OCI-LY7 (cell line): Measurements from ENCODE around the gene PRDM7. TPM values are rescaled to one million over a fixed set of nuclear protein-coding genes. Genes with fewer than 3 reads are reported as not detected.

Experiments used
- BruUV-seq: library from RNA; stranded (reverse); fragments of 400-500 nt; replicated peaks from 2 replicates; lab custom pipeline; 2021; lab: Mats Ljungman, UMichigan
- CTCF ChIA-PET: fragments of 300-600 bp; sonication (Branson Sonifier 250); formaldehyde crosslinking; loops from one replicate; lab custom pipeline; 2022; ENCODE audit warnings: antibody characterized with exemption; ENCODE audit not compliant: unreplicated experiment; lab: Charles Lee
- POLR2A ChIA-PET: fragments of 300-600 bp; sonication (Branson Sonifier 250); formaldehyde crosslinking; loops from one replicate; lab custom pipeline; 2022; ENCODE audit warnings: antibody characterized with exemption; lab: Charles Lee
- DNase-seq: peaks from one replicate; pipeline ENCODE4 v3.0.0-alpha.2; 2015; ENCODE audit warnings: low spot score
- H2AFZ ChIP-seq: fragments of 200-600 bp; sonication (generic), shearing (Covaris generic); 2 replicates; pipeline ENCODE4 v1.6.1; 2014; ENCODE audit warnings: mild to moderate bottlenecking, antibody characterized with exemption, low read length, moderate library complexity
- H3K27ac ChIP-seq: fragments of 200-600 bp; sonication (generic); 2 replicates; pipeline ENCODE4 v1.5.1; 2014; ENCODE audit warnings: mixed run types, low read depth, mild to moderate bottlenecking, moderate library complexity, low read length, inconsistent platforms; ENCODE audit not compliant: poor library complexity, severe bottlenecking
- H3K36me3 ChIP-seq: fragments of 200-600 bp; sonication (generic); 2 replicates; pipeline ENCODE4 v1.6.1; 2014; ENCODE audit warnings: mild to moderate bottlenecking, antibody characterized with exemption, low read length, moderate library complexity, mixed read lengths; ENCODE audit not compliant: insufficient read depth
- H3K4me1 ChIP-seq: fragments of 200-600 bp; sonication (generic); 2 replicates; pipeline ENCODE4 v1.5.1; 2014; ENCODE audit warnings: mild to moderate bottlenecking, low read length; ENCODE audit not compliant: insufficient read depth, poor library complexity, severe bottlenecking
- H3K4me2 ChIP-seq: fragments of 200-600 bp; sonication (generic); 2 replicates; pipeline ENCODE4 v1.6.1; 2014; ENCODE audit warnings: mild to moderate bottlenecking, low read length
- H3K4me3 ChIP-seq: fragments of 200-600 bp; sonication (generic); 2 replicates; pipeline ENCODE4 v1.5.1; 2014; ENCODE audit warnings: mild to moderate bottlenecking, low read depth, low read length; ENCODE audit not compliant: poor library complexity, severe bottlenecking
- H3K79me2 ChIP-seq: fragments of 200-600 bp; sonication (generic); 2 replicates; pipeline ENCODE4 v1.6.1; 2016; ENCODE audit warnings: low read depth, mild to moderate bottlenecking, low read length, moderate library complexity, mixed read lengths; ENCODE audit not compliant: insufficient read depth
- H3K9me2 ChIP-seq: fragments of 200-600 bp; sonication (generic); 2 replicates; pipeline ENCODE4 v1.6.1; 2016; ENCODE audit warnings: mild to moderate bottlenecking, low read length, mixed read lengths; ENCODE audit not compliant: insufficient read depth
- H3K9me3 ChIP-seq: fragments of 200-600 bp; sonication (generic); 2 replicates; pipeline ENCODE4 v1.6.1; 2014; ENCODE audit warnings: mild to moderate bottlenecking, mixed run types, low read length, mixed read lengths
- H4K20me1 ChIP-seq: fragments of 200-600 bp; sonication (generic); 2 replicates; pipeline ENCODE4 v1.6.1; 2014; ENCODE audit warnings: mild to moderate bottlenecking, antibody characterized with exemption, low read length, moderate library complexity, mixed read lengths; ENCODE audit not compliant: insufficient read depth
- CTCF ChIP-seq: fragments of 200-600 bp; sonication (generic); conservative IDR thresholded peaks from 2 replicates; pipeline ENCODE4 v1.5.1; 2014; ENCODE audit warnings: mild to moderate bottlenecking, antibody characterized with exemption, low read length, moderate library complexity, mixed read lengths
- EZH2phosphoT487 ChIP-seq: fragments of 200-600 bp; sonication (generic); IDR thresholded peaks from 2 replicates; pipeline ENCODE4 v1.6.1; 2018; ENCODE audit warnings: low read depth, borderline replicate concordance, mild to moderate bottlenecking, mixed run types, antibody characterized with exemption, low read length, moderate library complexity, mixed read lengths
- intact Hi-C: fragments of 100-400 bp; cut with micrococcal nuclease; formaldehyde crosslinking; loops from one replicate; pipeline ENCODE4 v1.10.0; 2022; ENCODE audit not compliant: unreplicated experiment
- total RNA-seq, 2 experiments: library from RNA; depleted of rRNA in 1 of 2; stranded (reverse); fragments of >200 nt in 1 of 2; shearing (Covaris generic) in 1 of 2; gene quantifications; 2 replicates each; pipeline ENCODE4 v1.2.3, GENCODE V29; 2014 to 2022

PRDM7 gene
- total RNA-seq, 2 experiments from 2014 or later, result not detected

DNA sequence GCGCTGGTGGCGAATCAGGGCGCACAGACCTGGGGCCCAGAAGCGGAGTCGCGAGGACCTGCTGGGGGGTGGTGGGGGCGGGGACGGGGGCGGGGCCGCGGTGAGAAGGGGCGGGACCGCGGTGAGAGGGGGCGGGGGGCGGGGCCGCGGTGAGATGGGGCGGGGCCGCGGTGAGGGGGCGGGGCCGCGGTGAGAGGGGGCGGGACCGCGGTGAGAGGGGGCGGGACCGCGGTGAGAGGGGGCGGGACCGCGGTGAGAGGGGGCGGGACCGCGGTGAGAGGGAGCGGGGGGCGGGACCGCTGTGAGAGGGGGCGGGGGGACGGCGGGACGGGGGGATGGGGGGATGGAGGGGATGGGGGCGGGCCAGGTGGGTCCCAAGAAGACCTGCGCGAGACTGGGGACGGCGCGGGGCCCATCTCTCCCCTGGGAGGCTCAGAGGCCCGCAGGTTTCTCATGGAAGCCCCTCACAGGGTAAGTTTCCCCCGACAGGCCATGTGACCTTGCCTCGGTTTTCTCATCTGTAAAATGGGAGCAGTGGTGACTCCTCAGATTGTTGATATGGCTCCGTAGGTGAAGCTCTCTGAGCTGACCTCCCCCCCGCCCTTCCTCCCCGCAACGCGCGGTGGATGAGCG is 29.3 kb downstream of the PRDM7 start:
- ChIA-PET CTCF (no interaction called here), POLR2A (no interaction called here)
- Histone ChIP-seq H3K79me2 (no peaks in the 10 kb centered on the region), H3K9me3 (0 out of 2 replicates have a peak, but pooled peaks cover 4% of the 10 kb centered on the region), H3K27ac (no peak overlapping the region), H3K4me2 (no peak overlapping the region), H3K4me3 (no peak overlapping the region), H3K9me2 (no peaks in the 10 kb centered on the region), H4K20me1 (no peaks in the 10 kb centered on the region), H2AFZ (no peak overlapping the region), H3K36me3 (no peaks in the 10 kb centered on the region), H3K4me1 (no peaks in the 10 kb centered on the region)
- DNase-seq, result no peak
- BruUV-seq, result no TSS peak
- intact Hi-C loops, result no loop called here
- TF ChIP-seq CTCF, result no peak
- no peak for TF ChIP-seq EZH2phosphoT487

DNA sequence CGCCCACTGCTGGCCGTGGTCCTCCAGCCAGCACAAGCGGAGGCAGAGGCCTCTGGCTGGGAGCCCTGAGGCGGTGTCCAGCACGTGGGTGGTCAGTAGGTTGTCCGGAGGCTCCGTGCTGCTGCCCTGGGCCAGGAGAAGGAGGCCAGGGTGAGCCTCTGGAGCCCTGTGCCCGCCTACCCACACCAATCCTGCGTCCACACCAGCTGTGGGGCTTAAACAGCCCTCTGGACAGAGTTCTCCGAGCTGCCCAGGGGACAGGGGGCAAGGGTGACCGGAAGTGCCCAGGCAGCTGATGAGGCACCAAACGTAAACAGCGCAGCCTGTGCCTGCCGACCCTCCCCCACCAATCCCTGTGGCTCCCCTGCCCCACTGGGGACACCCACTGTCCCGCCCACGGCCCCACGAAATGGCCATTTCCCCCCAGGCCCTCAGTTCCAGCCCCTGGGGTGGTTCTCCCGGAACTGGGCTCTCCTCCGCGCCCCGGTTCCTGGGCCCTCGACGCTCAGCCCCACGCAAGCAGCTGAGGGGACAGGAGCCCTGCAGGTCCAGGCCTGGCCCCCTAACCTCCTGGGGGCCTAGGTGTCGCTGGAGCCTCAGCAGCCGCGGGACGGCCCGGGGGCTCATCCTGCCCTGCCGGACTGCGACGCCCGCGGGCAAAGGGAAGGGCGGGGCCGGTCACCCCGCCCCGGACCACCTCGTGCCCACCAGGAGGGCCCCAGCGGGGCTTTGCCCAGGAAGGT is 30.0 kb downstream of the PRDM7 start:
- no peak for DNase-seq
- Histone ChIP-seq H3K4me1 (no peaks in the 10 kb centered on the region), H3K9me2 (no peaks in the 10 kb centered on the region), H4K20me1 (no peaks in the 10 kb centered on the region), H3K27ac (no peak overlapping the region), H3K79me2 (no peaks in the 10 kb centered on the region), H3K9me3 (0 out of 2 replicates have a peak, but pooled peaks cover 4% of the 10 kb centered on the region), H3K4me2 (no peak overlapping the region), H2AFZ (no peak overlapping the region), H3K36me3 (no peaks in the 10 kb centered on the region), H3K4me3 (no peak overlapping the region)
- no TSS peak for BruUV-seq
- intact Hi-C loops, result no loop called here
- CTCF ChIA-PET, result no interaction called here
- TF ChIP-seq CTCF (no peak), EZH2phosphoT487 (no peak)
- POLR2A ChIA-PET, result no interaction called here
